GM21723 (cell line): ENCODE results near the gene ABHD16B.

ENCODE experiments used
- ATAC-seq: cut with Tn5 transposase; IDR thresholded peaks from one replicate; pipeline ENCODE4 v1.9.1; 2021; ENCODE audit warnings: mild to moderate bottlenecking, moderate library complexity; ENCODE audit not compliant: unreplicated experiment

ABHD16B gene

DNA sequence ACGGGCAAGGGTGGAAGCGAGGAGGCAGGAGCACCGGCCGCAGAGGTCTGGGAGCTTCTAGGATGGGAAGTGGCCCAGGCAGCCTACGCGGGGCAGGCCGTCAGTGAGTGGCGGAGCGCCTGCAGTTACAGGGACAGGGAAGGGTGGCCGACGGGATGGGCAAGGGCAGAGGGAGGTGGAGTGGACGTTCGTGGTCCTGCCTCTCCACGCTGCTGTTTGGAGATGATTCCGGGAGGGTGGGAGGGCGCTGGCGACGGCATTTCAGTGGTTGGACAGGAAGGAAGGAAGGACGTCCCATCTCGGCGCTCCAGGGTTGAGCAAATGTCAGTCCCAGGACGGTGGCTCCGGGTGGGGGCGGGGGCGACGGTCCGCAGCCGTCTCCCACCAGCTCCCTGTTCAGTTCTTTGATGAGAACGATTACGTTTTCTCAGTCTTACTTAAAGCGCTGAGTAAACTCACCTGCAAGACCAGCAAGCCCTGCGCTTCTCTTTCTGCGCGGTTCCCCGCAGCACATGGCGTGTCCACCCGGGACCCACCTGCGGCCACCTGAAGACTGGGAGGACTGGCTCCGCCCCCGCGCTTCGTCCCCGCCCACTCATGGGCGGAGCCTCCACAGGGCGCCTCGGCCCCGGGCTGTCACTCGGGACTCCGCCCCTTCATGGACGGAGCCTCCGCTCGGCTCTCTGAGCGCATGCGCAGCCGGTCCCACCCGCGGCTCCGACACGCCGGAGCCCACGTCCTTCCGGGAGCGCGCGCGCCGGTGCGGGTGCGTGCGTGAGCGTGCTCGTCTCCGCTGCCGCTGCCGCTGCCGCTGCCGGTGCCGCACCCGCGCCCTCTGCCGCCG, 33.3 kb downstream of the ABHD16B start, which contains the start of gene DNAJC5:
DNAJC5 (plus strand) TSS at position 769 of the 844 bp plus-strand sequence. CDS start 33,220 bp downstream, outside the sequence.
- ATAC-seq, result peak; percentile 75

- no peak for ATAC-seq
Observed at GRCh38 chr20:63895202-63895951, 34.1 kb downstream of the ABHD16B start.

DNA sequence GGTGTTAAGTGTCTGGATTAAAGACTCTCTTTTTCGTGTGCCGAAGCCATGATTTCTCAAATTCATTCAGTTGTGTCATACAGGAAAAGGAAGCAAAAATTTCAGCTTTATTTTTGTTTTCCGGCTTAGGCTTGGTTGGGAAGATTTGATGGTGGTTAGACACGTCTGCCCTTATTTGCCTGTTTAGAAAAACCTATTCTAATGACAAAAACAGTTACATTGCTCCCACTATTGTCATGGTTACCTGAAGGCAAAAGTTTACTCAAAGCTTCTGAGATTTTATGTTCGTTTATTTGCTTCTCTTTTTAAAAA, 34.6 kb downstream of the ABHD16B start:
- no peak for ATAC-seq

DNA sequence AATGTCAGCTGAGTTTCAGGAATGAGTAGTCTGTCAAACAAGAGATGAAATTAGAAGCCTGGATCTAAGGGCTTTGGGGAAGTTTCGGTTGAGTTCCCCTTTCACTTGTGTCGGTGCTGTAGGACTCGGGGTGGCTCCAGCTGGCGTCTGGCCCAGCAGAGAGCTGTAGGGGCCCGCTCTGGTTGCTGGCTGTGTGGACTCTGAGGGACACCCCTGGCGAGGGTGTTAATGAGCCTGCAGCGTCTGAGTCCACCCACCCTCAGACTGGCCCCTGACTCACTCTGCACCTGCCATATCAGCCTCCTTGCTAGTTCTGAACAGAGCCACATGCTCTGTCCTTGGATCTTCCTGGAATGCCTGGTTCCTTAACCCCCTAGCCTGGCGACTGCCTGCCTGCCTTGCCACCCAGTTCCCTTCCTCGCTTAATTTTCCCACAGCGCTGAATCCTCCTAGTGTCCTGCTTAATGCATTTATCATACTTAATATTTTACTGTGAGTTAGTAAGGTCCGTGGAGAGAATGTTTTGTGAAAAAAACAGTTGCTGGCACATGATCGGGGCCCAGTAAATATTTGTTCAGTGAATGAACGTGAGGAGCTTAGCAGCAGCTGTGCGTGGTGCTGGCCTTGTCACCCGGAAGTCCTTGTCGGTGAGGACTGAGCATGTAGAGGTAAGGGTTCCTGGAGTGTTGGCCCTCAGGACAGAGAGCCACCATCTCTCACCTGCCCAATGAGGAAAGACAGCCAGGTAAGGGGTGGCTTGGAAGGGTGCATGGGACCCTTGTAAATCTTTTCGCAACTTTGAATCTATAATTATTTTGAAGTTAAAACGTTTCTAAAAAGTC, 35.2 kb downstream of the ABHD16B start:
- ATAC-seq, result peak; percentile 45

DNA sequence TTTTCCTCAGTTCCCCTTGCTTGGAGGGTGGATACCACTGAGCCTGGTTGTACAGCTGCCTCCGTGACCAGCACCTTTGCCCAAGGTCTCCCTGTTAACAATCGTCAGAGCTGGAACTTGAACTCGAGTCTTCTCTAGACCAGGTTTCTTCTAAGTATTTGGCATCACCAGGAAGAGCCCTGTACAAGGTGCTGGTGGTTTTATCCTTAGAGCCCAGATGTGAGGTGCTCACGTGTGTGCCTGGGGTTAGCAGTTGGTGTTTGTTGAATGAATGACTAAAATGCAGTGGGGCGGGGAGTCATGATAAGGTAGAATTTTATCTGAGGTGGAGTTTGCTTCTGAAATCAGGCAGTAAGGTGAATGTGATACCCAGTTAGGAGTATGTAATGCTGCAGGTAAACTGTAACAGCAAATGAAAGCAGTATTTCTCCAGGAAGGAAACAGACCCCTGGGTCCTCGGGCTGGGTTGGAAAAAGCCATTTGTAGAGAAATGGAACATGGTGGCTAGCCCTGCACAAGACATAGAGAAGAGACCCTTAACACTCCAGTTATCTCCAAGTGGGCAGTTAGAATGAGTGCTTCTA, 36.8 kb downstream of the ABHD16B start:
- ATAC-seq, result no peak

- no peak for ATAC-seq
Observed at GRCh38 chr20:63898882-63899558, 37.7 kb downstream of the ABHD16B start.

DNA sequence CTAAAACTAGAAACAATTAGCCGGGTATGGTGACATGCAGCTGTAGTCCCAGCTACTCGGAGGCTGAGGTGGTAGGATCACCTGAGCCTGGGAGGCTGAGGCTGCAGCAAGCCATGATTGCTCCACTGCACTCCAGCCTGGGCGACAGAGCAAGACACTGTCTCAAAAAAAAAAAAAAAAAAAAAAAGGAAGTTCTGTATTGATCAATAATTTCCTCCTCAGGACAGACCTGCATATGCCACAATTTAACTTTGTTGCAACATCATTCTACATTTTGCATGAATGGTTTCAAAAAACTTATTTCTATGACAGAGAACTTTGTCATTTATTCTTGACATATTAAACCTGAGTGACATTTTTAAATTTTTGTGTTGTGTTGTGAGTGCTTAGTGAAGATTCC, 39.1 kb downstream of the ABHD16B start:
- ATAC-seq, result no peak

- ATAC-seq, result no peak
Observed at GRCh38 chr20:63903796-63904561, 42.7 kb downstream of the ABHD16B start.

DNA sequence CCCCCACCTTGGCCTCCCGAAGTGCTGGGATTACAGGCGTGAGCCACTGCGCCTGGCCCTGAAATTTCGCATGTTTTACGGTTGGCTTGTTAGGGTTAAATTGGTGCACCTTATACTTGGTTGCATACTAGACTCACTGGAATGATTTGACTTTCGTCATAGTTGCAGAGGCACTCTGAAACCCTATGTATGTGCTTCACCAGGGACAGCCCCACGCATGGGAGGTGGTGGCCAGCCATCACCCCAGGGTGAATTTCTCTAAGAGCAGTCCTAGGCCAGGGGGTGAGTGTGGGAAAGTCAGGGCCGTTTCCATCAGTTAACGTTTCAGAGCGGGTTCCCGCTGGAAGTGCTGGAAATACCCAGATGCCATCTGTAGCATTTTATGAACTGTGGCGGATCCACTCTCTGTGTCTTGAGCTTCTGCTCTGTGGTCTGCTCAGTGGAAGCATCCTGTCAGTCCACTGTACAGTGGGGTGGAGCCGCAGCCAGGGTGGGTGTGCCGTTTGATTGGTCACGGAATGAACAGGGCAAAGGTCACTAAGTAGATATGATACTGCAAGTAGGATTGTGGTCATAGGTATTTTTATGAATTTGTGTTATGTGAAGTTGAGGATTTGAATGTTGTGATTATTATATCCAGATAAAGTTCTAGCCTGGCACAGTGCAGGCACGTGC, 46.8 kb downstream of the ABHD16B start:
- ATAC-seq, result no peak

DNA sequence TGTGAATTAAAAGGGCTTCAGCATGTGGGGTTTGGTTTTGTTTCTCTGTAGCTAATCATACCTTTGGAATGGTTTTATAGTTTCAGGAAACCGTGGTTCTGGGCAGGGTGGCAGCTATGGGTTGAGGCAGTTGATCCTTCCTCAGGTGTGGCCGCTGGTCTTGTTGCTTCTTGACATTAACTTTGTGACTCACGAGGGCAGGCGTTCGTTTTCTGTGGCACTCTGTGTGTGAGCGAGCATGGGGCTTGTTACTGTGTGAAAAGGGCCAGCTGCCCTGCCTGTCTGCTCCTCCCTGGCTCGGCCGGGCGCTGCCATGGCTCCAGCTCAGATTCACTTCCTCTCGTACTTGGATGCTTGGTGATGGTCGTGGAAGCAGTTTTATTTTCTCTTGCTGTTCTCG, 49.9 kb downstream of the ABHD16B start:
- no peak for ATAC-seq
